K562 (cell line): ENCODE results near the gene PWP2.
"Not testable (repeated sequence)": the region's sequence is repeated elsewhere in the genome, so short reads cannot be mapped to it uniquely, and the experiment has no call there.

Experiments
- CBX8 ChIP-seq: fragments of 200-600 bp; sonication (generic); IDR thresholded peaks from 2 replicates; pipeline ENCODE4 v1.6.1; 2012; ENCODE audit warnings: borderline replicate concordance, mixed run types, low read depth, mild to moderate bottlenecking, moderate library complexity, mixed read lengths, low read length, control low read depth, inconsistent platforms; ENCODE audit not compliant: poor library complexity, severe bottlenecking; ENCODE audit errors: extremely low read depth
- CHD1 ChIP-seq: fragments of 200-600 bp; sonication (generic); IDR thresholded peaks from one replicate; pipeline ENCODE4 v1.6.1; 2012; ENCODE audit warnings: mild to moderate bottlenecking, moderate library complexity, low read length, inconsistent platforms
- FOXA1 ChIP-seq: fragments of 450-650 bp; IDR thresholded peaks from 2 replicates; pipeline ENCODE4 v1.6.1; 2016; ENCODE audit warnings: mild to moderate bottlenecking, borderline replicate concordance
- MAFK ChIP-seq: IDR thresholded peaks from 2 replicates; pipeline ENCODE4 v1.6.1; 2011; ENCODE audit warnings: low read length, improper control_type of control experiment
- RAD21 ChIP-seq, 2 experiments: fragments of 250-450 bp in 1 of 2; fragments of 450-650 bp in 1 of 2; sonication (Bioruptor Pico) in 1 of 2; formaldehyde crosslinking in 1 of 2; IDR thresholded peaks in 1 of 2; conservative IDR thresholded peaks in 1 of 2; 2 replicates each; pipeline versions ENCODE4 v1.4.0 to v1.8.0; 2020 to 2022; ENCODE audit warnings: mild to moderate bottlenecking in 2 of 2, moderate library complexity in 1 of 2
- SMARCE1 ChIP-seq: fragments of 450-650 bp; IDR thresholded peaks from 2 replicates; pipeline ENCODE4 v1.7.1; 2016; ENCODE audit warnings: mild to moderate bottlenecking

DNA sequence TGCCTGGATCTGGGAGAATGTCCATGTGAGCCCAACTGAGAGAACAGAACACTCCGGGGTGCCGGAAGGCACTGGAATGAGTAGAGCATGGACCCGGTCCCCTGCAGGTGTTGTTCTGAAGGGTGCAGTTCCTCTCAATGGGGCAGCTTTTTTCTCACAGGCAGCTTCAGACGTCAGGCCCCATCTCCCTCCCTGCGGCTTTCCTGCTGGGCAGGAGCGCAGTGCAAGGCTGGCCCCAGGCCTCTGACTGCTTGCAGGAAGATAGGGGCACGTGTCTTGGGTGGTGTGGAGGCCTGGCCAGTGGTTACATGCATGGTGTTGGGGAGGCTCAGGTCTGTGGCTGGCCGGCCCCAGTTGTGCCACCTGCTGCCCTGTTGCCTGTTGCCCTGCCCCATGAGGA lies 36.8 kb downstream of the PWP2 start:
- not testable (repeated sequence) for TF ChIP-seq MAFK; CBX8; SMARCE1; CHD1; FOXA1; RAD21 (CRISPR knock-in tag; conservative IDR thresholded peaks at IDR 0.05 in 1 of 2, IDR thresholded peaks at IDR 0.05 in 1 of 2)
